Bronchial epithelial cell (primary cell): ENCODE measurements around the gene MED31. TPM values are rescaled to one million over a fixed set of nuclear protein-coding genes. Genes with fewer than 3 reads are reported as not detected.
A peak's percentile ranks its signal among the peaks of the same experiment; 100 is the strongest.

Experiments
- DNase-seq: peaks from one replicate; pipeline ENCODE4 v3.0.0-alpha.2; 2010; ENCODE audit warnings: low read depth
- FAIRE-seq: peaks from 2 replicates; lab custom pipeline; 2011; peaks lifted over from hg19 to GRCh38; lab: Jason Lieb, UNC
- H3K27me3 ChIP-seq: 2 replicates; pipeline ENCODE4 v1.5.1; 2011; ENCODE audit warnings: low read length; ENCODE audit not compliant: control insufficient read depth, insufficient read depth
- H3K36me3 ChIP-seq: 2 replicates; pipeline ENCODE4 v1.5.1; 2011; ENCODE audit warnings: low read length; ENCODE audit not compliant: control insufficient read depth, insufficient read depth
- H3K4me3 ChIP-seq: 2 replicates; pipeline ENCODE4 v1.5.1; 2011; ENCODE audit warnings: mild to moderate bottlenecking, low read depth, low read length, control low read depth
- total RNA-seq: library from RNA; depleted of rRNA; stranded (reverse); fragments of >200 nt; gene quantifications from 2 replicates; pipeline ENCODE4 v1.2.1, GENCODE V29; 2014
- TF ChIP-seq, protein P1 (sequence below): IDR thresholded peaks from 2 replicates; pipeline ENCODE4 v1.5.1; 2011; ENCODE audit warnings: mild to moderate bottlenecking, moderate library complexity, low read length, control low read depth, inconsistent platforms; ENCODE audit not compliant: insufficient read depth, severe bottlenecking

Gene MED31
- total RNA-seq, 1 donor from 2014 or later = 11.1 TPM

DNA sequence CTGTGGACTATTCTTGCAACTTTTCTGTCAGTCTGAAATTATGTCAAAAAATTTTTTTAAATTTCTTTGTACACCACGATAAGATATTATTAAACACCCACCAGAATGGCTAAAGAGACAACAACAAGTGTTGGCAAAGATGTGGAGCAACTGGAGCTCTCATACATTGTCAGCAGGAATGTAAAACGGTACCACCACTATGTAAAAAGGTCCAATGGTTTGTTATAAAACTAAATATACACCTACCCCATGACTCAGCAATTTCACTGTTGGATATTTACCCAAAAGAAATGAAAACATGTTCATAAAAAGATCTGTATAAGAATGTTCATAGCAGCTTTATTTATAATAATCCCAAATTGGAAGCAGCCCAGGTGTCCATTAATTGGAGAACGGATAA lies 18.1 kb downstream of the MED31 start:
- TF ChIP-seq, protein P1, sequence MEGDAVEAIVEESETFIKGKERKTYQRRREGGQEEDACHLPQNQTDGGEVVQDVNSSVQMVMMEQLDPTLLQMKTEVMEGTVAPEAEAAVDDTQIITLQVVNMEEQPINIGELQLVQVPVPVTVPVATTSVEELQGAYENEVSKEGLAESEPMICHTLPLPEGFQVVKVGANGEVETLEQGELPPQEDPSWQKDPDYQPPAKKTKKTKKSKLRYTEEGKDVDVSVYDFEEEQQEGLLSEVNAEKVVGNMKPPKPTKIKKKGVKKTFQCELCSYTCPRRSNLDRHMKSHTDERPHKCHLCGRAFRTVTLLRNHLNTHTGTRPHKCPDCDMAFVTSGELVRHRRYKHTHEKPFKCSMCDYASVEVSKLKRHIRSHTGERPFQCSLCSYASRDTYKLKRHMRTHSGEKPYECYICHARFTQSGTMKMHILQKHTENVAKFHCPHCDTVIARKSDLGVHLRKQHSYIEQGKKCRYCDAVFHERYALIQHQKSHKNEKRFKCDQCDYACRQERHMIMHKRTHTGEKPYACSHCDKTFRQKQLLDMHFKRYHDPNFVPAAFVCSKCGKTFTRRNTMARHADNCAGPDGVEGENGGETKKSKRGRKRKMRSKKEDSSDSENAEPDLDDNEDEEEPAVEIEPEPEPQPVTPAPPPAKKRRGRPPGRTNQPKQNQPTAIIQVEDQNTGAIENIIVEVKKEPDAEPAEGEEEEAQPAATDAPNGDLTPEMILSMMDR = no peak
- DNase-seq (no peak), FAIRE-seq (no peak)
- no peaks in the 10 kb centered on the region for H3K27me3 ChIP-seq
- no peak overlapping the region for H3K4me3 ChIP-seq
- H3K36me3 ChIP-seq = peaks cover 9% of the 10 kb centered on the region

DNA sequence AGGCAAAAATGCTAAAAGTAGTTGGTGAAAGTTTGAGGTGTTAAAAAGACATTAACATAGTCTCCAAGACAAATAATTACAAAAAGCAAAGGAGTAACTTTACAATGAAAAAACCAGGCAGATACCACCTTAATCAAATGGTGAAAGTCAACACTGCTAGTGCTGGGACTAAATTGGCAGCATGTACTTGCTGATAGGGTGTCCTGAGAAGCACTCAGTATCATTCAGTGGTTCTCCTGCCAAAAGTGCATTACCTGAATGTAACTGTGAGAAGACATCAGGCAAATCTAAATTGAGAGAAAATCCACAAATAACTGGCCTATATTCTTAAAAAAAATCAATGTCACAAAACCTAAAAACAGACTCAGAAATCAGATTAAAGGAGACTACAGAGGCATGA lies 18.9 kb downstream of the MED31 start:
- DNase-seq = no peak
- no peak for FAIRE-seq
- TF ChIP-seq, protein P1 = no peak
- Histone ChIP-seq H3K4me3 (no peak overlapping the region), H3K36me3 (peaks cover 9% of the 10 kb centered on the region), H3K27me3 (no peaks in the 10 kb centered on the region)

DNA sequence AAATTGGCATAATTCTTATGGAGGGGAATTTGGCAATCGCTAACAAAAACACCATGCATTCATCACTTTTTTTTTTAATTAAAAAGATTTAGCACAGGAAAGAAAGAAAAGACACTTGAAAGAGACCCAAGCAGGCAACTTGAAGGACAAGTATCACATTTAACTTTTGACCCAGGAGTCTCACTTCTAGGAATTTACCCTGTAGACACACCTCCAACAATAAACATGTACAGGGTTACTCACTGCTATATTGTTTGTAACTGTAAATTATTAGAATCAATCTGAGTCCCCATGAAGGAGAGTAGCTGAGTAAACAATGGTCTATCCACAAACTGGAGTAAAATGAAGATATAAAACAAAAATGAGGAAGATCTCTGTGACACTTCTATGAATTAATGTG lies 21.0 kb downstream of the MED31 start:
- H3K36me3 ChIP-seq = peaks cover 9% of the 10 kb centered on the region
- H3K4me3 ChIP-seq = no peak overlapping the region
- no peak for FAIRE-seq
- TF ChIP-seq, protein P1 = no peak
- no peak for DNase-seq
- H3K27me3 ChIP-seq = no peaks in the 10 kb centered on the region

DNA sequence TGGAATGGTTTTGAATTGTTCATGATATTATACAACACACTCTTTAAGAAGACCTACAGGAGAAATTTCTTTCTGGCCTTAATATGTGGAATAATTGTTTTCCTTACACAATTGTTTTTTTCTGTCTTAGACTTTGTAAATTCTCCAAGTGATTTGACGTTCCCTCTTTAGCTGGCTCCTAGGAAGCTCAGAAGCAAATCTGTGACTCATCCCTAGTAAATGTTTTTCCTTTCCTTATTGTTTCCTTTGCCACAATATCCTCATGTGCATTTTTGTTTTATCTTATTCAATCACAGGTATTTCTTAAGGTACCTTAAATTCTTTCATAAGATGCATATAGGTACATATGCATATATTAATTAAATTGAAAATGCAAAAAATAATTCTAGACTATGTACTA lies 24.4 kb downstream of the MED31 start:
- no peak overlapping the region for H3K4me3 ChIP-seq
- no peaks in the 10 kb centered on the region for H3K27me3 ChIP-seq
- peak; percentile 28 for DNase-seq
- peaks cover 3% of the 10 kb centered on the region for H3K36me3 ChIP-seq
- TF ChIP-seq, protein P1 = no peak
- no peak for FAIRE-seq

DNA sequence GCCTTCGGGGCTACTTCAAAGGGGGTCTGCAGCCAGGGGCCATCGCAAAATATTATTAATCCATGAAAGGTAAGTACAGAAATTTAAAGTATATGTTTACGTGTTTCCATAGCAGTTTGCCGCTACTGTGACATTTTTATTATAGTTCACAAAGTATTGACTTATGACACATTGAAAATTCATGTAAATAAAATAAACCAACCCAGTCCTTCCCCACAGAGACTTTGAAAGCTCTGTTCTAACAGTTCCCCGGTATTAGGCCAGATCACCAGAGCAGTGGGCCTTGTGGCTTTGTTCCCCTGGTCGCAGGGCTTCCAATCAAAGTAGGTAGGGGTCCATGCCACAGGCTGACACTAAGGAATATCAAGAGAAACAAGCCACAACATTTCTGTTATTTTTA lies 24.8 kb downstream of the MED31 start:
- TF ChIP-seq, protein P1 = no peak
- Histone ChIP-seq H3K4me3 (no peak overlapping the region), H3K36me3 (peaks cover 3% of the 10 kb centered on the region), H3K27me3 (no peaks in the 10 kb centered on the region)
- no peak for FAIRE-seq
- DNase-seq = no peak

DNA sequence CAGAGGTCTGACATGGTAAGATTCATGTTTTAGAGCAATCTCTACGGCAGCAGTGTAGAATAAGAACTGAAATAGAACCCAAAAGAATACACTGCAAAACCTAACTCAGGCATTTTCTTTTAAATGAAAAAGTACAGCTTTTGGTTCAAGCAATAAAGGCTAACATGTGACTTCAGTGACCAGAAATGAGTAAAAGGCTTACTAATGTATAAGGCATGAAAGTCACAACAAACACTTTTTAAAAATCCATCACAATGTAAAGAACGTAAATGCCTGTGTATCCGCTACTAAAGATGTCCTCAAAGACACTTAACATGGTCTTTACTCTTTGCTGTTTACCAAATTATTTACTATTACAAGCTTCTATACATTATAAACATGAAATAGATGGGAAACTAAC lies 27.5 kb downstream of the MED31 start:
- Histone ChIP-seq H3K4me3 (no peak overlapping the region), H3K27me3 (no peaks in the 10 kb centered on the region), H3K36me3 (peaks cover 4% of the 10 kb centered on the region)
- DNase-seq (no peak), FAIRE-seq (no peak)
- TF ChIP-seq, protein P1 = no peak
